Measurements from ENCODE around the gene GRID1.

DNA sequence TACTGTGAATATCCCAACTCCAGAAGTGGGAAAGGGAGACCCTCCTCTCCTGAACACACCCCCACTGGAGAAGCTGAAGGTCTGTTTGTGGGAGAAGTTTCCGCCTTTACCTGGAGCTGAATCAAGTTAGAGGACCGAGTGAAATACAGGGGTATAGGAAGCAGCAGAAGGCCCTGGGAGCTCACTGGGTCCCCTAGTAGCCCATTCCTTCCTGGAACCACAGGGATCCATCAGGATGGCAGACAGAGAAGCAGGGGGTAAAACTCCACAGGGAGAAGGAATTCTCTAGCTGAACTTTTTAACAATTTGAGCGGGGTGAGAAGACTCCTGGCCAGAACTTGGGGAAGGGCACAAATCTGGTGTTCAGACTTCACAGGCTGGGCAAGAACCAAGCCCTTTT lies 275.8 kb downstream of the GRID1 start:
- TF ChIP-seq IRF2 (CRISPR knock-in tag; IDR thresholded peaks at IDR 0.05; ENCODE audit: borderline replicate concordance, low read depth) (no peak), RELA (CRISPR knock-in tag; IDR thresholded peaks at IDR 0.05; ENCODE audit: borderline replicate concordance) (no peak), JUN (CRISPR knock-in tag; IDR thresholded peaks at IDR 0.05) (no peak)
- TF ChIP-seq, protein P1, sequence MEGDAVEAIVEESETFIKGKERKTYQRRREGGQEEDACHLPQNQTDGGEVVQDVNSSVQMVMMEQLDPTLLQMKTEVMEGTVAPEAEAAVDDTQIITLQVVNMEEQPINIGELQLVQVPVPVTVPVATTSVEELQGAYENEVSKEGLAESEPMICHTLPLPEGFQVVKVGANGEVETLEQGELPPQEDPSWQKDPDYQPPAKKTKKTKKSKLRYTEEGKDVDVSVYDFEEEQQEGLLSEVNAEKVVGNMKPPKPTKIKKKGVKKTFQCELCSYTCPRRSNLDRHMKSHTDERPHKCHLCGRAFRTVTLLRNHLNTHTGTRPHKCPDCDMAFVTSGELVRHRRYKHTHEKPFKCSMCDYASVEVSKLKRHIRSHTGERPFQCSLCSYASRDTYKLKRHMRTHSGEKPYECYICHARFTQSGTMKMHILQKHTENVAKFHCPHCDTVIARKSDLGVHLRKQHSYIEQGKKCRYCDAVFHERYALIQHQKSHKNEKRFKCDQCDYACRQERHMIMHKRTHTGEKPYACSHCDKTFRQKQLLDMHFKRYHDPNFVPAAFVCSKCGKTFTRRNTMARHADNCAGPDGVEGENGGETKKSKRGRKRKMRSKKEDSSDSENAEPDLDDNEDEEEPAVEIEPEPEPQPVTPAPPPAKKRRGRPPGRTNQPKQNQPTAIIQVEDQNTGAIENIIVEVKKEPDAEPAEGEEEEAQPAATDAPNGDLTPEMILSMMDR (IDR thresholded peaks at IDR 0.05): no peak
- TF ChIP-seq, protein P2, sequence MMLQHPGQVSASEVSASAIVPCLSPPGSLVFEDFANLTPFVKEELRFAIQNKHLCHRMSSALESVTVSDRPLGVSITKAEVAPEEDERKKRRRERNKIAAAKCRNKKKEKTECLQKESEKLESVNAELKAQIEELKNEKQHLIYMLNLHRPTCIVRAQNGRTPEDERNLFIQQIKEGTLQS (CRISPR knock-in tag; conservative IDR thresholded peaks at IDR 0.05): no peak
- TF ChIP-seq, protein P3, sequence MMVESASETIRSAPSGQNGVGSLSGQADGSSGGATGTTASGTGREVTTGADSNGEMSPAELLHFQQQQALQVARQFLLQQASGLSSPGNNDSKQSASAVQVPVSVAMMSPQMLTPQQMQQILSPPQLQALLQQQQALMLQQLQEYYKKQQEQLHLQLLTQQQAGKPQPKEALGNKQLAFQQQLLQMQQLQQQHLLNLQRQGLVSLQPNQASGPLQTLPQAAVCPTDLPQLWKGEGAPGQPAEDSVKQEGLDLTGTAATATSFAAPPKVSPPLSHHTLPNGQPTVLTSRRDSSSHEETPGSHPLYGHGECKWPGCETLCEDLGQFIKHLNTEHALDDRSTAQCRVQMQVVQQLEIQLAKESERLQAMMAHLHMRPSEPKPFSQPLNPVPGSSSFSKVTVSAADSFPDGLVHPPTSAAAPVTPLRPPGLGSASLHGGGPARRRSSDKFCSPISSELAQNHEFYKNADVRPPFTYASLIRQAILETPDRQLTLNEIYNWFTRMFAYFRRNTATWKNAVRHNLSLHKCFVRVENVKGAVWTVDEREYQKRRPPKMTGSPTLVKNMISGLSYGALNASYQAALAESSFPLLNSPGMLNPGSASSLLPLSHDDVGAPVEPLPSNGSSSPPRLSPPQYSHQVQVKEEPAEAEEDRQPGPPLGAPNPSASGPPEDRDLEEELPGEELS (CRISPR knock-in tag; IDR thresholded peaks at IDR 0.05): no peak
- TF ChIP-seq, protein P4, sequence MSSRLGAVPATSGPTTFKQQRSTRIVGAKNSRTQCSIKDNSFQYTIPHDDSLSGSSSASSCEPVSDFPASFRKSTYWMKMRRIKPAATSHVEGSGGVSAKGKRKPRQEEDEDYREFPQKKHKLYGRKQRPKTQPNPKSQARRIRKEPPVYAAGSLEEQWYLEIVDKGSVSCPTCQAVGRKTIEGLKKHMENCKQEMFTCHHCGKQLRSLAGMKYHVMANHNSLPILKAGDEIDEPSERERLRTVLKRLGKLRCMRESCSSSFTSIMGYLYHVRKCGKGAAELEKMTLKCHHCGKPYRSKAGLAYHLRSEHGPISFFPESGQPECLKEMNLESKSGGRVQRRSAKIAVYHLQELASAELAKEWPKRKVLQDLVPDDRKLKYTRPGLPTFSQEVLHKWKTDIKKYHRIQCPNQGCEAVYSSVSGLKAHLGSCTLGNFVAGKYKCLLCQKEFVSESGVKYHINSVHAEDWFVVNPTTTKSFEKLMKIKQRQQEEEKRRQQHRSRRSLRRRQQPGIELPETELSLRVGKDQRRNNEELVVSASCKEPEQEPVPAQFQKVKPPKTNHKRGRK (CRISPR knock-in tag; IDR thresholded peaks at IDR 0.05; ENCODE audit: borderline replicate concordance): no peak
- TF ChIP-seq, protein P5, sequence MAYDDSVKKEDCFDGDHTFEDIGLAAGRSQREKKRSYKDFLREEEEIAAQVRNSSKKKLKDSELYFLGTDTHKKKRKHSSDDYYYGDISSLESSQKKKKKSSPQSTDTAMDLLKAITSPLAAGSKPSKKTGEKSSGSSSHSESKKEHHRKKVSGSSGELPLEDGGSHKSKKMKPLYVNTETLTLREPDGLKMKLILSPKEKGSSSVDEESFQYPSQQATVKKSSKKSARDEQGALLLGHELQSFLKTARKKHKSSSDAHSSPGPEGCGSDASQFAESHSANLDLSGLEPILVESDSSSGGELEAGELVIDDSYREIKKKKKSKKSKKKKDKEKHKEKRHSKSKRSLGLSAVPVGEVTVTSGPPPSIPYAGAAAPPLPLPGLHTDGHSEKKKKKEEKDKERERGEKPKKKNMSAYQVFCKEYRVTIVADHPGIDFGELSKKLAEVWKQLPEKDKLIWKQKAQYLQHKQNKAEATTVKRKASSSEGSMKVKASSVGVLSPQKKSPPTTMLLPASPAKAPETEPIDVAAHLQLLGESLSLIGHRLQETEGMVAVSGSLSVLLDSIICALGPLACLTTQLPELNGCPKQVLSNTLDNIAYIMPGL (CRISPR knock-in tag; IDR thresholded peaks at IDR 0.05): no peak

All from WTC11 (cell line).